Keratinocyte (primary cell): ENCODE measurements around the gene RASD2. TPM values are rescaled to one million over a fixed set of nuclear protein-coding genes. Genes with fewer than 3 reads are reported as not detected.

ENCODE experiments used
- DNase-seq: peaks from one replicate; pipeline ENCODE4 v3.0.0-alpha.2; 2011; ENCODE audit warnings: low read depth, missing footprints, low spot score
- FAIRE-seq: peaks from 2 replicates; lab custom pipeline; 2011; peaks lifted over from hg19 to GRCh38; lab: Jason Lieb, UNC
- H2AFZ ChIP-seq: 2 replicates; pipeline ENCODE4 v1.6.0; 2012; ENCODE audit warnings: low read length, control low read depth, inconsistent platforms; ENCODE audit not compliant: control insufficient read depth
- H3K27ac ChIP-seq: 2 replicates; pipeline ENCODE4 v1.5.1; 2011; ENCODE audit warnings: low read length; ENCODE audit not compliant: control insufficient read depth, insufficient read depth
- H3K27me3 ChIP-seq: 3 replicates; pipeline ENCODE4 v1.6.0; 2011; ENCODE audit warnings: low read length; ENCODE audit not compliant: control insufficient read depth, insufficient read depth; ENCODE audit errors: extremely low read depth
- H3K36me3 ChIP-seq, 2 experiments: 2 replicates in 1 of 2; 3 replicates in 1 of 2; pipeline ENCODE4 v1.5.1; 2011; ENCODE audit warnings: low read length in 2 of 2, mild to moderate bottlenecking in 1 of 2; ENCODE audit not compliant: control insufficient read depth in 2 of 2, insufficient read depth in 2 of 2; ENCODE audit errors: extremely low read depth in 1 of 2
- H3K4me1 ChIP-seq: 3 replicates; pipeline ENCODE4 v1.5.1; 2011; ENCODE audit warnings: low read length; ENCODE audit not compliant: control insufficient read depth, insufficient read depth; ENCODE audit errors: extremely low read depth
- H3K4me2 ChIP-seq: 3 replicates; pipeline ENCODE4 v1.6.0; 2011; ENCODE audit warnings: low read depth, low read length; ENCODE audit not compliant: control insufficient read depth, insufficient read depth; ENCODE audit errors: extremely low read depth
- H3K4me3 ChIP-seq, 3 experiments: fragments of 200-600 bp in 1 of 3; sonication (generic) in 1 of 3; 2 replicates in 2 of 3; 3 replicates in 1 of 3; pipeline ENCODE4 v1.5.1; 2011 to 2016; ENCODE audit warnings: low read length in 3 of 3, mild to moderate bottlenecking in 3 of 3, control low read depth in 2 of 3, inconsistent platforms in 1 of 3, low read depth in 1 of 3, mixed read lengths in 1 of 3, mixed run types in 1 of 3, moderate library complexity in 1 of 3; ENCODE audit not compliant: control insufficient read depth in 2 of 3, insufficient read depth in 2 of 3; ENCODE audit errors: extremely low read depth in 1 of 3
- H3K79me2 ChIP-seq: 2 replicates; pipeline ENCODE4 v1.6.0; 2012; ENCODE audit warnings: low read length; ENCODE audit not compliant: control insufficient read depth, insufficient read depth
- H3K9ac ChIP-seq: 3 replicates; pipeline ENCODE4 v1.6.0; 2011; ENCODE audit warnings: low read length; ENCODE audit not compliant: control insufficient read depth, insufficient read depth; ENCODE audit errors: extremely low read depth
- H3K9me1 ChIP-seq: 3 replicates; pipeline ENCODE4 v1.6.0; 2011; ENCODE audit warnings: low read length; ENCODE audit not compliant: control insufficient read depth, insufficient read depth; ENCODE audit errors: extremely low read depth
- H3K9me3 ChIP-seq: 2 replicates; pipeline ENCODE4 v1.5.1; 2012; ENCODE audit warnings: low read depth, low read length; ENCODE audit not compliant: control insufficient read depth
- H4K20me1 ChIP-seq: 3 replicates; pipeline ENCODE4 v1.6.0; 2011; ENCODE audit warnings: low read length; ENCODE audit not compliant: control insufficient read depth, insufficient read depth; ENCODE audit errors: extremely low read depth
- CTCF ChIP-seq, 3 experiments: IDR thresholded peaks in 1 of 3; conservative IDR thresholded peaks in 1 of 3; optimal IDR thresholded peaks in 1 of 3; 2 replicates in 2 of 3; 3 replicates in 1 of 3; pipeline versions ENCODE3 to v1.5.1; 2011; ENCODE audit warnings: low read length in 3 of 3, mild to moderate bottlenecking in 3 of 3, moderate library complexity in 2 of 3, control low read depth in 1 of 3, inconsistent platforms in 1 of 3; ENCODE audit not compliant: insufficient read depth in 2 of 3; ENCODE audit errors: extremely low read depth in 1 of 3
- EZH2 ChIP-seq: IDR thresholded peaks from one replicate; pipeline ENCODE4 v1.6.1; 2012; ENCODE audit warnings: inconsistent platforms, mild to moderate bottlenecking, low read length, moderate library complexity
- dilution Hi-C: fragments of 300-500 bp; cut with MboI; formaldehyde crosslinking; loops from one replicate; pipeline ENCODE4 v1.7.0; 2020; ENCODE audit warnings: low sequenced_read_pairs; ENCODE audit not compliant: extremely low pct_ligation_motif_present
- polyA plus RNA-seq, 5 experiments: library from polyadenylated mRNA; depleted of rRNA in 3 of 5; stranded (reverse) in 3 of 5; stranded (forward) in 1 of 5; unstranded in 1 of 5; fragments of >200 nt; gene quantifications; 1 replicate in 1 of 5; 2 replicates in 3 of 5; 3 replicates in 1 of 5; pipeline versions ENCODE4 v1.2.1 to v1.2.3, GENCODE V29; 2011 to 2012; ENCODE audit warnings: missing spikeins in 2 of 5, low read depth in 1 of 5, low replicate concordance in 1 of 5

RASD2 gene
- polyA plus RNA-seq, 1 donor (not counting 4 experiments of a cell fraction or from before 2014, with no cell fraction given): 0.03 TPM

GRCh38 chr22:35531676-35532075 lies 9.0 kb upstream of the RASD2 start:
- TF ChIP-seq CTCF (optimal IDR thresholded peaks at IDR 0.05 in 1 of 3, IDR thresholded peaks at IDR 0.05 in 1 of 3, conservative IDR thresholded peaks at IDR 0.05 in 1 of 3; ENCODE audit: extremely low read depth in 1 of 3, insufficient read depth in 2 of 3, low read length in 3 of 3): no peak
- no peak for TF ChIP-seq EZH2
- dilution Hi-C loops: no loop called here
- H3K9me3 ChIP-seq: no peaks in the 10 kb centered on the region

DNA sequence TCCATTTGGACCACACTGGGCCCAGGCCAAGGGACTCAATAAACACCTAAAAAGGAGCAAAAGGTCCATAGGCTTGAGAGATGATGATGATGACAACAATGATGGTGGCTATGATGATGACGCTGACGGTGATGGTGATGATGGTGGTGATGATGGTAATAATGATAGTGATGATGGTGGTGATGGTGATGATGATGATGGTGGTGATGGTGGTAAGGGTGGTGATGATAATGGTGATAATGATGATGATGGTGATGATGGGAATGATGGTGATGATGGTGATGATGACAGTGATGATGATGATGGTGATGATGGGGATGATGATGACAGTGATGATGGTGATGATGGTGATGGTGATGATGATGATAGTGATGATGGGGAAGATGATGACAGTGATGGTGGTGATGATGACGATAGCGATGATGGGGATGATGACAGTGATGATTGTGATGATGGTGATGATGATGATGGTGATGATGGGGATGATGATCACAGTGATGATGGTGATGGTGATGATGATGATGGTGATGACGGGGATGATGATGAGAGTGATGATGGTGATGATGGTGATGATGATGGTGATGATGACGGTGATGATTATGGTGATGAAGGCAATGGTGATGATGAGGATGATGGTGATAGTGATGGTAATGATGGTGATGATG lies 7.1 kb upstream of the RASD2 start:
- FAIRE-seq: no peak
- Histone ChIP-seq H3K4me3 (no peak overlapping the region), H3K27me3 (no peaks in the 10 kb centered on the region), H3K4me2 (no peak overlapping the region), H3K9me1 (no peaks in the 10 kb centered on the region), H3K36me3 (no peaks in the 10 kb centered on the region), H3K79me2 (no peaks in the 10 kb centered on the region), H3K4me1 (no peaks in the 10 kb centered on the region), H3K9ac (no peak overlapping the region), H2AFZ (no peak overlapping the region), H4K20me1 (no peaks in the 10 kb centered on the region), H3K9me3 (no peaks in the 10 kb centered on the region), H3K27ac (no peak overlapping the region)
- no peak for DNase-seq
- TF ChIP-seq EZH2 (no peak), CTCF (optimal IDR thresholded peaks at IDR 0.05 in 1 of 3, IDR thresholded peaks at IDR 0.05 in 1 of 3, conservative IDR thresholded peaks at IDR 0.05 in 1 of 3; ENCODE audit: extremely low read depth in 1 of 3, insufficient read depth in 2 of 3, low read length in 3 of 3) (no peak)
- dilution Hi-C loops: no loop called here

More at GRCh38 chr22:35531676-35532075, 9.0 kb upstream of the RASD2 start:
- H3K4me3 ChIP-seq: no peak overlapping the region
- H2AFZ ChIP-seq: no peak overlapping the region
- no peak overlapping the region for H3K4me2 ChIP-seq
- H3K79me2 ChIP-seq: no peaks in the 10 kb centered on the region
- no peak overlapping the region for H3K9ac ChIP-seq
- no peaks in the 10 kb centered on the region for H4K20me1 ChIP-seq
- H3K36me3 ChIP-seq: no peaks in the 10 kb centered on the region
- no peak for DNase-seq
- H3K27me3 ChIP-seq: no peaks in the 10 kb centered on the region
- H3K27ac ChIP-seq: no peak overlapping the region
- no peak for FAIRE-seq
- no peaks in the 10 kb centered on the region for H3K4me1 ChIP-seq
- H3K9me1 ChIP-seq: no peaks in the 10 kb centered on the region
